Tibial nerve (tissue), 4 donors: ENCODE data around the gene C1orf167. TPM values are rescaled to one million over a fixed set of nuclear protein-coding genes. Genes with fewer than 3 reads are reported as not detected.

Source experiments
- DNase-seq, 2 donors: peaks; one replicate each; pipeline ENCODE4 v3.0.0-alpha.2; 2019; ENCODE audit warnings: low spot score in 2 of 2
- H3K27ac ChIP-seq, 4 donors: fragments of 200-600 bp; sonication (generic) in 3 of 4; one replicate each; pipeline ENCODE4 v1.5.1; 2017 to 2019; ENCODE audit warnings: mild to moderate bottlenecking in 1 of 4
- H3K27me3 ChIP-seq, 2 donors: fragments of 200-600 bp; sonication (generic) in 1 of 2; one replicate each; pipeline versions ENCODE4 v1.5.1 to v1.6.0; 2017 to 2019
- H3K36me3 ChIP-seq, 3 donors: fragments of 200-600 bp; sonication (generic); one replicate each; pipeline ENCODE4 v1.5.1; 2018 to 2019
- H3K4me1 ChIP-seq, 4 donors: fragments of 200-600 bp; sonication (generic) in 3 of 4; one replicate each; pipeline ENCODE4 v1.5.1; 2017 to 2019
- H3K4me3 ChIP-seq, 4 donors: fragments of 200-600 bp; sonication (generic) in 3 of 4; one replicate each; pipeline ENCODE4 v1.5.1; 2017 to 2019; ENCODE audit warnings: mild to moderate bottlenecking in 1 of 4, moderate library complexity in 1 of 4
- H3K9me3 ChIP-seq, 4 donors: fragments of 200-600 bp; sonication (generic) in 3 of 4; one replicate each; pipeline ENCODE4 v1.5.1; 2017 to 2019
- CTCF ChIP-seq, 5 experiments: fragments of 200-600 bp in 3 of 5; fragments of 450-650 bp in 2 of 5; sonication (generic) in 3 of 5; IDR thresholded peaks; one replicate each; pipeline ENCODE4 v1.5.1; 2016 to 2019; ENCODE audit warnings: antibody characterized with exemption in 5 of 5, mild to moderate bottlenecking in 3 of 5, moderate library complexity in 2 of 5
- EP300 ChIP-seq, 2 donors: sonication (generic); formaldehyde crosslinking; IDR thresholded peaks; one replicate each; pipeline ENCODE4 v1.6.1; 2017; ENCODE audit warnings: antibody characterized with exemption in 2 of 2, mild to moderate bottlenecking in 1 of 2
- POLR2A ChIP-seq, 2 donors: fragments of 450-650 bp; IDR thresholded peaks; one replicate each; pipeline ENCODE4 v1.6.1; 2017; ENCODE audit warnings: antibody characterized with exemption in 2 of 2, mild to moderate bottlenecking in 2 of 2, moderate library complexity in 2 of 2
- WGBS, 2 donors: methylation state at CpG; one replicate each; pipeline ENCODE4 v1.1.5; 2018; 5-methylcytosine and 5-hydroxymethylcytosine counted together
- total RNA-seq, 4 donors: library from RNA; depleted of rRNA; stranded (reverse); fragments of >200 nt; gene quantifications; one replicate each; pipeline ENCODE4 v1.1.0, GENCODE V29; 2016

Gene C1orf167
- total RNA-seq, 4 donors from 2014 or later: 4.4 to 13.8 (median 5.1) TPM; not detected in 1

- Histone ChIP-seq H3K4me1 (peaks cover 0 to 5% (median 0%) of the 10 kb centered on the region in 4 donors), H3K9me3 (no peaks in the 10 kb centered on the region), H3K27me3 (no peaks in the 10 kb centered on the region), H3K27ac (no peak overlapping the region), H3K4me3 (no peak overlapping the region), H3K36me3 (peaks cover 0 to 45% (median 8%) of the 10 kb centered on the region in 3 donors)
- no peak for DNase-seq
- WGBS, 2 donors: 41 to 52% methylated on average over 15 to 17 of the region's 17 CpGs
- TF ChIP-seq EP300 (IDR thresholded peaks at IDR 0.05) (no peak), POLR2A (IDR thresholded peaks at IDR 0.05) (no peak), CTCF (IDR thresholded peaks at IDR 0.05) (no peak)
These were observed 9.5 kb upstream of the C1orf167 start for GRCh38 chr1:11752359-11753088.

- peaks cover 0 to 33% (median 3%) of the 10 kb centered on the region in 3 donors for H3K36me3 ChIP-seq
- H3K9me3 ChIP-seq: no peaks in the 10 kb centered on the region
- no peak overlapping the region for H3K4me3 ChIP-seq
- WGBS, 2 donors: 56 to 66% methylated on average over 7 of the region's 7 CpGs
- no peak for TF ChIP-seq CTCF (IDR thresholded peaks at IDR 0.05)
- TF ChIP-seq POLR2A (IDR thresholded peaks at IDR 0.05): no peak
- no peak for TF ChIP-seq EP300 (IDR thresholded peaks at IDR 0.05)
- peaks cover 0 to 5% (median 0%) of the 10 kb centered on the region in 4 donors for H3K4me1 ChIP-seq
- H3K27me3 ChIP-seq: no peaks in the 10 kb centered on the region
- no peak overlapping the region for H3K27ac ChIP-seq
- no peak for DNase-seq
These were observed 8.3 kb upstream of the C1orf167 start for GRCh38 chr1:11753555-11754208.

- H3K4me1 ChIP-seq: peaks cover 0 to 8% (median 0%) of the 10 kb centered on the region in 4 donors
- H3K4me3 ChIP-seq: no peak overlapping the region
- peaks cover 0 to 9% of the 10 kb centered on the region in 2 donors for H3K27me3 ChIP-seq
- no peak overlapping the region for H3K27ac ChIP-seq
- no peaks in the 10 kb centered on the region for H3K9me3 ChIP-seq
- WGBS, 2 donors: 90 to 93% methylated on average over 1 of the region's 1 CpG
- no peak for DNase-seq
- TF ChIP-seq POLR2A (IDR thresholded peaks at IDR 0.05): no peak
- no peak for TF ChIP-seq EP300 (IDR thresholded peaks at IDR 0.05)
- no peak for TF ChIP-seq CTCF (IDR thresholded peaks at IDR 0.05)
- H3K36me3 ChIP-seq: no peaks in the 10 kb centered on the region
These were observed 4.9 kb upstream of the C1orf167 start for GRCh38 chr1:11757047-11757446.

- DNase-seq: no peak
- peaks cover 0 to 9% (median 0%) of the 10 kb centered on the region in 4 donors for H3K4me1 ChIP-seq
- no peak overlapping the region for H3K27ac ChIP-seq
- H3K27me3 ChIP-seq: peaks cover 0 to 30% of the 10 kb centered on the region in 2 donors
- no peaks in the 10 kb centered on the region for H3K9me3 ChIP-seq
- TF ChIP-seq POLR2A (IDR thresholded peaks at IDR 0.05): no peak
- no peak for TF ChIP-seq EP300 (IDR thresholded peaks at IDR 0.05)
- TF ChIP-seq CTCF (IDR thresholded peaks at IDR 0.05): no peak
- H3K4me3 ChIP-seq: no peak overlapping the region
- WGBS, 2 donors: 89 to 90% methylated on average over 4 of the region's 4 CpGs
- no peaks in the 10 kb centered on the region for H3K36me3 ChIP-seq
These were observed 2.2 kb upstream of the C1orf167 start for GRCh38 chr1:11759791-11760190.

- WGBS, 2 donors: 77 to 79% methylated on average over 5 to 6 of the region's 6 CpGs
- peaks cover 0 to 39% of the 10 kb centered on the region in 2 donors for H3K27me3 ChIP-seq
These were observed 708 bp upstream of the C1orf167 start for GRCh38 chr1:11761285-11761684.

More at GRCh38 chr1:11761285-11761684, 708 bp upstream of the C1orf167 start:
- DNase-seq: no peak
- H3K36me3 ChIP-seq: no peaks in the 10 kb centered on the region
- peaks cover 0 to 9% (median 0%) of the 10 kb centered on the region in 4 donors for H3K4me1 ChIP-seq
- H3K9me3 ChIP-seq: no peaks in the 10 kb centered on the region
- TF ChIP-seq POLR2A (IDR thresholded peaks at IDR 0.05) (no peak), EP300 (IDR thresholded peaks at IDR 0.05) (no peak), CTCF (IDR thresholded peaks at IDR 0.05) (no peak)
- H3K4me3 ChIP-seq: no peak overlapping the region
- H3K27ac ChIP-seq: no peak overlapping the region
